Measurements from ENCODE around the gene EEF2. TPM values are rescaled to one million over a fixed set of nuclear protein-coding genes. Genes with fewer than 3 reads are reported as not detected.
"Not testable (repeated sequence)": the region's sequence is repeated elsewhere in the genome, so short reads cannot be mapped to it uniquely, and the experiment has no call there.

The EEF2 gene
- total RNA-seq, 1 donor from 2014 or later: 4,009 TPM

- peak; percentile 63 for DNase-seq (ENCODE audit: low read depth, low spot score)
Measured at GRCh38 chr19:3969435-3970312, 15.6 kb downstream of the EEF2 start.

- peak; percentile 100 for DNase-seq (ENCODE audit: low read depth, low spot score)
Measured at GRCh38 chr19:3968556-3969434, 16.5 kb downstream of the EEF2 start.

DNA sequence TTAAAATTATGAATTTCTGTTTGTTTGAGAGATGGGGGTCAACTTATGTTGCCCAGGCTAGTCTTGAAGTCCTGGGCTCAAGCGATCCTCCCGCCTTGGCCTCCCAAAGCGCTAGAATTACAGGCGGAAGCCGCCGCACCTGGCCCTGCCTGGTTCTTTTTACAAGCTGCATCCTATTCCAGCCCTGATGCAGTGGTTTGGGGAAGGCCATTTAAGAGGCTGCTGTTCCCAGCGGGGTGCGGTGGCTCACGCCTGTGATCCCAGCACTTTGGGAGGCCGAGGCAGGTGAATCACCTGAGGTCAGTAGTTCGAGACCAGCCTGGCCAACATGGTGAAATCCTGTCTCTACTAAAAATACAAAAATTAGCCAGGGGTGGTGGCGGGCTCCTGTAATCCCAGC, 17.3 kb downstream of the EEF2 start:
- DNase-seq (ENCODE audit: low read depth, low spot score): not testable (repeated sequence)

- DNase-seq (ENCODE audit: low read depth, low spot score): no peak
Measured at GRCh38 chr19:3966051-3967017, 18.9 kb downstream of the EEF2 start.

GRCh38 chr19:3964256-3965194, 20.7 kb downstream of the EEF2 start:
- no peak for DNase-seq (ENCODE audit: low read depth, low spot score)

DNA sequence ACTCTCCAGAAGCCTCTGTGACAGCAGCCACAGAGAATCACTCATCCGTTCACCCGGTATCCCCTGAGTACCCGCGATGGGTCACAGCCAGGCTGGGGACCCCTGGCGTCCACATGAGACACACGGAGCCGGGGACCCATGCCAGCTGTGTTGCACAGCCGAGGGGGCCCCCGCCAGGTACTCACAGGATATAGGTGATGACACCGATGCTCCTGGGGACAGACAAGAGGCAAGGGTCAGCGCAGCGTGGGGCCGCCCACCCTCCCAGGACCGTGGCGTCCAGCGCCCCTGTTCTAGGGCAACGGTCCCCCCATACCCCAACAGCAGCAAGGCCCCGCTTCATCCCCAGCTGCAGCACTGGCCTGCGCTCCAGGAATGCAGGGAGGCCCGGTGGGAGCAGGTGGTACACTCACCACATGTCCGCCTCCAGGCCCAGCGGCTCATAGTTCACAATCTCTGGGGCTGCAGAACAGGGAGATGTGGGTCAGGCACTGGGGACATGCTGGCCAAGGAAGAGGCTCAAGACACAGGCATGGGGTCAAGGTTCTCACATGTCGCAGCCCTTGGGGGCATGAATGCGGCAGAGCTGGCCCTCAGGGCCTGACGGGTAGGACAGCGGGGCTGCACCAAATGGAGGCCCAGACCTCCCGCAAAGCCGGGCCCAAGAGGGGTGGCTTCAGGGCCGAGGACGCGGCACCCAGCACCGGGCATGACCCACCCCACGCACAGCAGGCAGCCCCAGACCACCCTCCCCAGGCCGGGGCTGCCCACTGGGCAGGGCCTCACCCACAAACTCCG, 21.6 kb downstream of the EEF2 start:
- DNase-seq (ENCODE audit: low read depth, low spot score): no peak

- no peak for DNase-seq (ENCODE audit: low read depth, low spot score)
Measured at GRCh38 chr19:3961007-3961406, 24.3 kb downstream of the EEF2 start.

DNA sequence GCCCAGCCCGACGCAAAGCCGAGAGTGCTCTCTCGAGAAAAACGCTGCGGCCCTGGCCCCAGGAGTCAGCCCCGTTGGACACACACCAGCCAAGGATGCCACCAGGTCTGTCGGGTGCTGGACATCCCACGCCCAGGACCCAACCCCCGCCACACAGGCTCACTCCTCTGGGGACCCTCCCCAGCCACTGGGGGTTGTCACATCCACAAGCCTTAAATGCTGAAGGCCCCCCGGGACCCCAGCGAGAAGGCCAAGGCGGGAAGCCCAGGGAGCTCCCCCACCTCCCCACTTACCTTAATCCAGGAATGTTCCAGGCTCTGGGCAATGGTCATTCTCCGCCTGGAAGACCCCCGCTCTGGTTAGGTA, 25.5 kb downstream of the EEF2 start:
- no peak for DNase-seq (ENCODE audit: low read depth, low spot score)

- no peak for DNase-seq (ENCODE audit: low read depth, low spot score)
Measured at GRCh38 chr19:3958836-3959765, 26.2 kb downstream of the EEF2 start.

DNA sequence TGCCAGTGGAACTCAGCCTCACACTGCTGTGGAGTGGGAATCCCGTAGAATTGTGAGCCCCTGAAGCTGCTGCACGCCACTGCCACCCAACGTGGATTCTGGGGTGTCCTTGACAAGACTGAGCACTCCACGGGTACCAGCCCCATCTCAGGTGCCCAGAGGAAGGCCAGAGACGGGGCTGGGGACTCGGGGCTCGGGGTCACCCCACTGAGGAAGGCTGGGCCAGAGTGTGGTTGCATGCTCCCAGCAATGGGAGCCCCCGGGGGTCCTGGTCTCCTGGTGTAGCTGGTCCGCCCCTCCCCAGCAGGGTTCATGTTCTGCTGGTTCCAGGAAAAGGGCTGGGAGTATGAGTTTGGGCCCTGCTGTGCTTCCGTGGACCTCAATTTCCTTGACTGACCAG, 29.6 kb downstream of the EEF2 start:
- DNase-seq (ENCODE audit: low read depth, low spot score): no peak

- DNase-seq (ENCODE audit: low read depth, low spot score): not testable (repeated sequence)
Measured at GRCh38 chr19:3955276-3955675, 30.0 kb downstream of the EEF2 start.

GRCh38 chr19:3954107-3954506, 31.2 kb downstream of the EEF2 start:
- no peak for DNase-seq (ENCODE audit: low read depth, low spot score)

- not testable (repeated sequence) for DNase-seq (ENCODE audit: low read depth, low spot score)
Measured at GRCh38 chr19:3952755-3953276, 32.4 kb downstream of the EEF2 start.

DNA sequence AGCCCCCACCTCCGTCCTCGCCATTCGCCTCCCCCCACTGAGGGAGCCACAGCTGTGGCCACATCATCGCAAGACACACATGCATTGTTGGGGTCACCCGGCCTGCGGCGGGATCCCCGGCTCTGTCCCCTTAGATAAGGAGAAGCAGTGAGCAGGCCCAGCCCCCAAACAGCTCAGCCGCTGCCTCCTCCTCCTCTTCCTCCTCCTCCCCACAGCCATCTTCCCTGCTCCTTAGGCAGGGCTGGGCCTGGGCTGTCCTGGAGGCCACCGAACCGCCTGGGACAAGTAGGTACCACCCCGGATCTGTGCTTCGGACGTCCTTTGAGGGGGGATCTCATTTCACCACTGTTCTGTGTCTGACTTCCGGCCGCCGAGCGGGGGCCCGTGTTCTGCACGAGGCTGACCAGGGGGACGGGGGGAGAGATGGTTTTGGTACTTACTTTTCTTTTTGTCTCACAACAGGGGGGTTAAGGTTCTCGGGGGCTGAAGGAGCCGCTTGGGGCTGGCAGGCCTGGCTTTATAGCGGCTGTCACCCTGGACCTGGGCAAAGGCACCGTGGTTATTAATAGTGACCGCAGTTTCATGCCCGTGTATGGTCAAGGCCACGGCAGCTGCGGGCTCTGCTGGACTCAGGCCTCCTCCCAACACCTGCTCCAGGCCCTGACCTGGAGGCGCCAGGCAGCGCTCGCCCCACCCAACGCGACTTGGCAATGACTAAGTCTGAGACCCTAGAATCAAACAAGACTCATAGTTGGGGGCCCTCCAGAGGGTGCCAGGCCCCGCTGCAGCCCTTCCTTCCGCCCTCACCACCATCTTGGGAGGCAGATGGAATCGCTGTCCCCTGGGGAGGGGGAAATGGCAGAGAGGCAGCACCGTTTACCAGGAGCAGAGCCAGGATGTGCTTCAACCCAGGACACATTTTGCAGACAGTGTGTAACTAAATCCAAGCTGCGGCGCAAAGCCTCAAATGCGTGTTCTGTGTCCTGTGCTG, 34.1 kb downstream of the EEF2 start:
- no peak for DNase-seq (ENCODE audit: low read depth, low spot score)

DNA sequence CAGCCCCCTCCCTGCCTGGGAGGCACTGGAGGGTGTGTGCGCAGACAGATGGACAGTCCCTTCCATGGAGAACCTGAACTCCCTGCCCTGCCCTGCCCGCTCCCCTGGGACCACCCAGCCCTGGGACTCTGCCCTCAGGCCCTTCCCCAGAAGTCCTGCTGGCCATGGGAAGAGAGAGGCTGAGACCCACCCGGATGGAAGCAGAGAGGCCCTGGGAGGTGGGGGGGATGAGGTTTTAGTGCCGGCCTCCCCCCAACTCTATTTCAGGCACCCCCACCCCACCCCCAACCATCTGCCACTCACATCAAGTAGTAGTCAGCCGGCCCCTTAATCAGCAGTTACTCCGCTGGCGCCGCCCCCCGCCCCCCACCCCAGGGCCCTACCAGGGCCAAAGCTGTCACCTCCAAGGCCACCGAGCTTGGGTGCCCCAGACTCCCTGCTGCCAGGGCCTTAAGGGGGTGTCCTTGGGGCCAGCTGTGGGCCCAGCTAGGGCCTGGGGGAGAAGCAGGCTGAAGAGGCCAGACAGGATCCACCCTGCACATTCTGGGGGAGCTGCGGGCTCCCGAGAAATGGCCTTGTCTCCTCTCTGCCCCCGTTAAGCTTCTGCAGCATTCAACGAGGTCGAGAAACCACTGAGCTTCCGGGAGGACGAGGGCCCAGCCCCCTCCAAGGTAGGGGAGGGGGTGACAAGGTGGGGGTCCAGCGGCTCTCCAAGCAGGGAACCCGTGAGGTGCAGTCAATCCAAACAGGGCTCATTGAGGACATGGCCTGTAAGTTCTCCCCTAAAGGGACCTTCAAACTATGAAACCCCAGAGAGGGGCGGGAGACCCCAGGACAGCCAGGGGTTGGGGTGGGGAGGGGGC, 35.0 kb downstream of the EEF2 start:
- no peak for DNase-seq (ENCODE audit: low read depth, low spot score)

DNA sequence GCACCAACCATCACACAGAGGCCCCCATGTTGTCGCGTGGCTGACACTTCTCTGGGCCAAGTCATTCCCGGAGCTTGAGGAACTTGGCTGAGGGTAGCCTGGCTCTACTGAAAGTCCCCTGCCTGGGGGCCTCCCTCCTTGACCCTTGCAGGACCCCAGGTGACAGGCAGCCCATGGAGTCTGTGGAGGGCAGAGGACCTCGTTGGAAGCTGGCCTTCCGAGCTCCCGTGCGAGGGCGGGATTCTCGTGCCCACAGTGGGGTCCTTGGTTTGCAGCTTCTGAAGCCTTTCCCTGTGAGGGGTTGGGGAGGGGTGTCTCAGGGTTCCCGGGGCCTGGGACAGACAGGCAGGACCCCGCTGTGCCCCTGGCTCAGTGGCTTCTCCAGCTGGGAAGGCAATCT, 36.0 kb downstream of the EEF2 start:
- no peak for DNase-seq (ENCODE audit: low read depth, low spot score)

Data from pulmonary artery endothelial cell (primary cell).